HG03280 (cell line): ENCODE results near the gene ZCCHC10.
"Not testable (repeated sequence)": the region's sequence is repeated elsewhere in the genome, so short reads cannot be mapped to it uniquely, and the experiment has no call there.

Experiments
- ATAC-seq: cut with Tn5 transposase; IDR thresholded peaks from one replicate; pipeline ENCODE4 v1.9.1; 2021; ENCODE audit warnings: mild to moderate bottlenecking, moderate library complexity; ENCODE audit not compliant: unreplicated experiment

Gene ZCCHC10

DNA sequence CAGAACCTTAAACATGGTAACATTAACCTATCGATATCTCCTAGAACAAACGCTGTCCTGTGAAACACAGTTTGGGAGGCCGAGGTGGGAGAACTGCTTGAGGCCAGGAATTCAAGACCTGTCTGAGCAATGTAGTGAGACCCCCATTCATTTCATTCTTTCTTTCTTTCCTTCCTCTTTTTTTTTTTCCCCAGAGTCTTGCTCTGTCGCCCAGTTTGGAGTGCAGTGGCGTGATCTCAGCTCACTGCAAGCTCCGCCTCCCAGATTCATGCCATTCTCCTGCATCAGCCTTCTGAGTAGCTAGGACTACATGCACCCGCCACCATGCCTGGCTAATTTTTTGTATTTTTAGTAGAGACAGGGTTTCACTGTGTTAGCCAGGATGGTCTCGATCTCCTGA, 20.2 kb upstream of the ZCCHC10 start:
- not testable (repeated sequence) for ATAC-seq

DNA sequence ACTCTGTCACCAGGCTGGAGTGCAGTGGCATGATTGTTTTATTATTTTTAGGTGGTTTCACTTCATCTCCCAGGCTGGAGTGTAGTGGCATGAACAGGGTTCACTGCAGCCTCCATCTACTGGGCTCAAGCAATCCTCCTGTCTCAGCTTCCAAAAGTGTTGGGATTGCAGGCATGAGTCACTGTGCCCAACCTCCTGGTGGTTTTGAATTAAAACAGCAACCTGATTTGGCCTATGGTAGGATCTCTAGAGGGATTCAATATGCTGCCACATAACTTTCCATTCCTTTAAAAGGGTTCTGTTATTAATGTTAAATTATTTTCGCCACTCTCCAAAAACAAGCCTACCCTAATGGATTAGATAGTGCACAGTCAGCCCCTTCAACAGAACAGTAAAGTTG, 15.6 kb upstream of the ZCCHC10 start:
- ATAC-seq: no peak

DNA sequence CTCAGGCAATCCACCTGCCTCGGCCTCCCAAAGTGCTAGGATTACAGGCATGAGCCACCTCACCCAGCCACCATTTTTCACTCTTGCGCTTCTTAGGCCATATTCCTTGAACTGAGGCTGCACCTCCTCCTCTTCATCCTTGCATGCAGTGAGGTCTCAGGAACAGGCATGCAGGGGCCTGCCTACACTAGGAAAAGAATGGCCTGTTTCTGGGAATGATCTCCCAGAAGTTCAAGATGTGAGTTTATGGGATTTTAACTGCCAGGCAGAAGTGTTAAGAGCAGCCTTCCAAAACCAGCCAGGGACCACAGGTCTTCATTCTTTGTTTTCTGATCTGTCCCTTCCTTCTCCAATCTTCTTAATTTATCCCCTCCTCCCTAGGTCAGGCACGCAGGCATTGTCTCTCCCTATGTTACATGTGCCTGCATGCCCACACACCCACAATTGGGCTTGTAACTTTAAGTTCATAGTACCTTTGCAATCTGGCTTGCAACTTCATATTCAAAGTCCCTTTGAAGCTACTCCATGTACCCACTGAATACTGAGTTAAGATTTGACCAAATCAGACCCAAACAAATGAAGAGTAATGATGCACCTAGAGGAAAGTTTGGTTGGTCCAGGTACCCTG, 14.9 kb upstream of the ZCCHC10 start:
- no peak for ATAC-seq

DNA sequence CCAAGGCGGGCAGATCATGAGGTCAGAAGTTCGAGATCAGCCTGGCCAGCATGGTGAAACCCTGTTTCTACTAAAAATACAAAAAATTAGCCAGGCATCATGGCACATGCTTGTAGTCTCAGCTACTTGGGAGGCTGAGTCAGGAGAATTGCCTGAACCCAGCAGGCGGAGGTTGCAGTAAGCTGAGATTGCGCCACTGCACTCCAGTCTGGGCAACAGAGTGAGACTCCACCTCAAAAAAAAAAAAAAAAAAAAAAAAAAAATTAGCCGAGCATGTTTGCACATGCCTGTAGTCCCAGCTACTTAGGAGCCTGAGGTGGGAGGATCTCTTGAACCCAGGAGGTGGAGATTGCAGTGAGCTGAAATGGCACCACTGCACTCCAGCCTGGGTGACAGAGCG, 10.3 kb upstream of the ZCCHC10 start:
- ATAC-seq: not testable (repeated sequence)

DNA sequence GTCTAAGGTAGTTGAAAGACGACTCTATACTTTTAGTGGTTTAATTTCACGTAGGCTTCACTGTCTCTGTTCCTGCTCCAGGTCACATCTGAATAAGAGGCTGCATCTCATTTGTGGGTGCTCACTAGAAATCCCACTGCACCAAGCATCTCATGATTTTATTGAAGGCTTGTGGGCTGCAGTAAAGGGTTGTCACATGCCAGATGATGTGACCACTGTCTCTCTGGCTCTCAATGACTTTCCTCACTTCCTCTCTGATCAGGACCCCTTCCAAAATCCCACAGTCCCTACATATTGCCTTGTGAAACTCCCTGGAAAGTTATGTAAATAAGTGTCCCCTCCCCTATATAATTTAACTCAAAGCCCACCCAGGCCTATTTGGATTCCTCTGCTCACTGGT, 8.9 kb upstream of the ZCCHC10 start:
- ATAC-seq: no peak

DNA sequence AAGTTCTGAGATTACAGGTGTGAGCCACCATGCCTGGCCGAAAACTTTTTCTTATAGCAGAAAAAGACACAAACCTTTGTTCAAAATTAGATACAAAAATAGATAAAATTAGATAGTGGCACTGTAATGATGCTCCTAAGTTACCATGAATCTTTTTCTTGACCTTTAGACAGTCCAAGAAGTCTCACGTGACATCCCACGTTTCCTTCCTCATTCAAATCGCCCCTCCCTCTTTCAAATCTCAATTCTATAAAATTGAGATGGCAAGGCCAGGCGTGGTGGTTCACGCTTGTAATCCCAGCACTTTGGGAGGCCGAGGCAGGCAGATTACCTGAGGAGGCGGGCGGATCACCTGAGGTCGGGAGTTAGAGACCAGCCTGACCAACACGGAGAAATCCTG, 7.7 kb upstream of the ZCCHC10 start:
- ATAC-seq: no peak

DNA sequence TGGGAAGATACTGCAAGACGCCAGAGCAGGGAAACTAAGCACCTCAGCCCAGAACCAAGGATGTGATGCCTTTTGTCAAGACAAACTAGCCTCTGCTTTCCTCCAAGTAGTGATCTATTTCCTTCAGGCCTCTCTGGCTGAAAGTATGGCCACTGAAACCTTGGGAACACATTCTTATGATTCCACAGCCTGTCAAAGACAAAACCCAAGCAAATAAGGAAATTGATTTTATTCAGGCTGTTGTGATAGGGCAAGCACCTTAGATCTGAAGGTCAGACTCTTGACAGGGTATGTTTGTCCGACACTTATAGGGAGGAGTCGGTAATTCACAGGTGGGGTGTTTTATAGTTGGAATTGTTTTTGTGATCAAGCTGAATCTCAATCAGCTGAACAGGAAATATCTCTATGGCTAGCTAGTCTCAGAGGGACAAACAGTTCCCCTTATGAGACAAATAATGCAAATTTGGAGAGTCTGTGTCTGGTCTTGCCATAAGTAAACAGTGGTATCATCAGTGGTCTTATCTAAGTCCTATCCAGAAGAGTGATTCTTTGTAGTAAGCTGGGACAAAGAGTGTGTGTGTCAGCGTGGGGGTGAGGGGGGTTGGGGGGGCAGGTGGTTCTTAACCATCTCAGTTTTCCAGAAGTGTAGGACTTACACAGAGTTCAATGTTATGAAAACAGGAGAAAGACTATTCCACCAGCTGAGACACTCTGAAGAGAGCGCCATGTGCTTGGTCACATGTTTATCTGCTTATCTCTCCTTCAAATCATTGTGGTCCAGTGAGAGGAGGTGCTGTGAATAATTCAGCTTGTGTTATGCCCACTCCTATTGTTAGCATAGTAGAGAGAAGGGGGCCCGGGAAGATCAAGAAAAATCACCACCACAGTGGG, 6.7 kb upstream of the ZCCHC10 start:
- no peak for ATAC-seq

DNA sequence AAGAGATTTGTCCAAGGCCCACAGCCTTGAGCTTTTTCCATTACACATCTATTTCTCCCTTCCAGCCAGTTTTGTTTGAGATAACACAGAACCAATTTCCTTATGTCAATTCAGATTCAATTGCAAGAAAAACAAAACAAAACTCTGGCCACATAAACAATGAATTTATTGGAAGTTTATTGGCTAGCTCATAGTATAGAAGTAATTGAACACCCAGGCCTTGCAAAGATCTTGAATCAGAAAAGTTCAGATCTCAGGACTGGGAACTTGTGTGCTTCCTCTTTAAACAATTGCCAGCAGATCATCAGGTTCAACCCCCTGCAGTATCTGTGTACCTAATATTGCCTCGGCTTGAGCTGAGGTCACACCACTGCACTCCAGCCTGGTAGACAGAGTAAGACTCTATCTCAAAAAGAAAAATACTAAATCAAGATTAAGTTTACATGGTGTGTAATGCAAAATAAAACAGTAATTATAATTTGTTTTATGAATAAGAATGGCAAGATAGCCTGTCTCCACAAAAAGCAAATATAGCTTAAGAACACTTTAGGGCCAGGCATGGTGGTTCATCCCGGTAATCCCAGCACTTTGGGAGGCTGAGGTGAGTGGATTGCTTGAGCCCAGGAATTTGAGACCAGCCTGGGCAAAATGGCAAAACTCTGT, 4.1 kb upstream of the ZCCHC10 start:
- ATAC-seq: no peak

DNA sequence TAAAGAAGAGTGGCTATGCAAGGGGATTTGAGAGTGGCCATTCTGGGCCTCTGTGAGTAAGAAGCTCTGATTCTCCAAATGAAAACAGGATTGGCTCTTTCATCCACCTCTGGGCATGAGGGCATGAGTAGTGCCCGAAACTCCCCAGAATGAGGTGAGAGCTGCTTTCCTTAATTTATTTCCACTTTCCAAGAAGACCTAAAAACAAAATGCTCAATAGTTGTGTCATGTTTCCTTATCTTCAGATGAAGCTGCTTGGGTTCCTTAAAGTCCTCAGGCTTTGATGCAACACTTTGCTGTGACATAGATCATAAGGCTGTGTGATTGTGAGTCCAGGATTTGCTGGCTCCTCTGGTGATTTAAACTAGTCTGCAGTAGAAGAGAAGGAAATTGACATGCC, 3.1 kb upstream of the ZCCHC10 start:
- ATAC-seq: no peak

DNA sequence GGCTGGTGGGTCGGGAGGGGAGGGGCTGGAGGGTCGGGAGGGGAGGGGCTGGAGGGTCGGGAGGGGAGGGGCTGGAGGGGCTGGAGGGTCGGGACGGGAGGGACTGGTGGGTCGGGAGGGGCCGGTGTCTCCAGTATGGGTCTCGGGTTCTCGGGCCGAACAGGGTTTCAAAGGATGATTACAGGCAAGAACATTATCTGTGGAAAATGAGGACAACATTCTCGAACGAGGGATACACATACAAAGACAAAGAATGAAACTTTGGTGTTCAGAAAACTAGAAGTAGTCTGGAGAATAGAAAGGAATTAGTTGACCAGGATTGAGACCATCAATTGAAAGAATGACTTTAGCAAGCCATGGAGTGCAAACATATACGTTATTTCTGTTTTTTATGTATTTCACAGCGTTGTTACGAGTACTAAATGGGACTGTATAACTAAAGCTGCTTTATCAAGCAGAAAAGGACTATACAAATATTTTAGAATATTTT, 360 bp upstream of the ZCCHC10 start:
- ATAC-seq: no peak

DNA sequence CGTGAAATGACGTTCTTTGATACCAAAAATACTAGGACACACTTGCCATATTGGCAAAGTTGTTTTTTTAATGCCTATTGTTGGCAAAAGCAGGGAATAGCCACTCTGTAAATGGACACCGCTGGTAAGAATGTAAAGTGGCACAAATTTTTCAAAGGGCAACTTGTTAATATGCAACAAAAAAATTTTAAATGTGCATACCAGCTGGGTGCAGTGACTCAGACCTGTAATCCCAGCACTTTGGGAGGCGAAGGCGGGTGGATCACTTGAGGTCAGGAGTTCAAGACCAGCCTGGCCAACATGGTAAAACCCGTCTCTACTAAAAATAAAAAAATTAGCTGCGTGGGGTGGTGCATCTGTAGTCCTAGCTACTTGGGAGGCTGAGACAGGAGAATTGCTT, 6.9 kb downstream of the ZCCHC10 start:
- ATAC-seq: not testable (repeated sequence)

DNA sequence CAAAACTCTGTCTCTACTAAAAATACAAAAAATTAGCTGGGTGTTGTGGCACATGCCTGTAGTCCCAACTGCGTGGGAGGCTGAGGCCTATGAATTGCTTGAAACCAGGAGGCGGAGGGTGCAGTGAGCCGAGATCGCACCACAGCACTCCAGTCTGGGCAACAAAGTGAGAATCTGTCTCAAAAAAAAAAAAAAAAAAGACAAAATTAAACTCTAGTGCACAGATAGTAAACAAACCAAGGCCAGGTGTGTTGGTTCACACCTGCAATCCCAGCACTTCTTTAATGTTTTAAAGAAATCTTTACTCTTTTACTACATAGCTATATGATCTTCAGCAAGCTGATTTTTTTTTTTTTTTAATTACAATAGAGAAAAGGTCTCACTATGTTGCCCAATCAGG, 8.4 kb downstream of the ZCCHC10 start:
- ATAC-seq: no peak

DNA sequence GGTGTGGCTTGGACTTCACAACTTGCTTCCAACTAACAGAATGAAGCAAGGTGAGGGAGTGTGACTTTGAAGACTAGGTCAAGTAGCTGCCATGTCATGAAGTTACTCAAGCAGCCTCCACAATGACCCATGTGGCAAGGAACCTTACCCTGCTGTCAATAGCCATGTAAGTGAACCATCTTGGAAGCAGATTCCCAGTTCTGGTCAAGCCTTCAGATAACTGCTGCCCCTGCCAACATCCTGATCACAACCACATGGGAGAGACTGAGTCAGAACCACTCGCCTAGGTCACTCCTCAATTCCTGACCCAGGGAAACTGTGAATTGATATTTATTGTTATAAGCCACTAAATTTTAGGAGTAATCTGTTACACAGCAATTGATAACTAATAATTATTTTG, 10.9 kb downstream of the ZCCHC10 start:
- ATAC-seq: no peak

DNA sequence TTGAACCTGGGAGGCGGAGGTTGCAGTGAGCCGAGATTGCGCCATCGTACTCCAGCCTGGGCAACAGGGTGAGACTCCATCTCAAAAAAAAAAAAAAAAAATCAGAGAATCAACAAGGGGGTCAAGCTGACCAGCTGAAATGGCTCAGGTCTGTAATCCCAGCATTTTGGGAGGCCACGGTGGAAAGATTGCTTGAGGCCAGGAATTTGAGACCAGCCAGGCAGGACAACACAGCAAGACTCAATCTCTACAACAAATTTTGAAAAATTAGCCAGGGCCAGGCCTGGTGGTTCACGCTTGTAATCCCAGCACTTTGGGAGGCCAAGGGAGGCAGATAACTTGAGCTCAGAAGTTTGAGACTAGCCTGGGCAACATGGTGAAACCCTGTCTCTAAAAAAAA, 17.9 kb downstream of the ZCCHC10 start:
- not testable (repeated sequence) for ATAC-seq

DNA sequence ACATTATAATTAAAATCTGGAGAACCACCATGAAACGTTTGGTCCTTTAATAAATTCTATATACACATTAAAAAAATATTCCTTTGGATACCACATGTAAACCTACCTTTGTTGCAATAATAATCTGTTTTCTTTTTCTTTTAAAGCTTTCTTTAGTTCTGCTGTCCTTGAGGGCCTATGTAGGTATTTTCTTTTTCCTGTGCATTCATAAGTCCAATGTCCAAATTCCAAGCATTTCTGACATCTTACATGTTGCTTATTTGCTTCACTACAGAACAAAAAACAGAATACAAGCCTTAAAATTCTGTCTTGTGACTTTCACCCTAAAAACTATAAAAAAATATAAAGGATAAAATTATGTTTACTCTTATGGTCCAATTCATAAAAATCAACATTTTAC, 19.7 kb downstream of the ZCCHC10 start:
- ATAC-seq: no peak

DNA sequence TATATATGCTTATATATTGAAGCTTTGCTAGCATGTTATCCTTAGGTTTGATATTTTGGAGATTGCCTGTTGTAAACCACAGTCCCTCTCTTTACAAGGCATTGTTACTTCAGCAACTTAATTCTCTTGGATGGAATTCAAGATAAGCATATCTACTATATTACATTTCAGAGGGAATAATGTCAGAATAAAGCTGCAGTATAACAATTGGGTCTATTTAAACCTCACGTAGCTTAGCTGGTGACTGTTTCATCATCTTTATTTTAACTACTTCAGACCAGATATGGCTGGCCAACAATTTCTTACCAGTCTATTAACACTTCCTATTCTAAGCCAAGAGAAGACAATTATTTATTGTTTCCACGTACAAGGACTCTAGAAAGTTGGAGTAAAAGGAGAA, 27.1 kb downstream of the ZCCHC10 start:
- ATAC-seq: no peak

DNA sequence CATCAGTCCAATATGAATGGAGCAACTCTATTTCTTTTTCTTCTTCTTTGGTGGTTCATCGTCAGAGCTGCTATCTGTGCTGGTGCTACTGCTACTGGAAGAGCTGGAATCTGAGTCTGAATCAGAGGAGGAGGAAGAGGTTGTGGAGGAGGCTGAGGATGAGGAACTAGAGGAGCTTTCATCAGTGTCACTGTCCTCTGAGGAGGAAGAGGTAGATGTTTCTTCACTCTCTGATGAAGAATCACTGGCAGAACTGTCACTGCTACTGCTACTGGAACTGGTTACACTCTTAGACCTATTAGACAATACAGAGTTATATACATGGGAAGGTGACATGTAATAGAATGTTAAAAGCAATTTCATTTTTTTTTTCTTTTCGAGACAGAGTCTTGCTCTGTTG, 27.8 kb downstream of the ZCCHC10 start:
- ATAC-seq: no peak

DNA sequence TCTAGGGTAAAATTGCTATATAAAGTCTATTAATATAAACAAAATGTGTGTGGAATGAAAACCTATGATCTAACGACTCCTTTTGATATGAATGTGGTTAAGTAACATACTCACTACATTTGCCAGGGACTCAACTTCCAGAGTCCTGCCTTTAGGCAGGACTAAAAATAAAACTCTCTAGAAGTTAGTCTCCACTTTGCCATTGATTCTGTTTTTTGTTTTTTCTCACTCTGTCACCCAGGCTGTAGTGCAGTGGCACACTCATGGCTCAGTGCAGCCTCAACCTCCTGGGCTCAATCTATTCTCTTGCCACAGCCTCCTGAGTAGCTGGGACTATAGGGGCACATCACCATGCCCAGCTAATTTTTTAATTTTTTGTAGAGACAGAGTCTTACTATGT, 30.0 kb downstream of the ZCCHC10 start:
- no peak for ATAC-seq

DNA sequence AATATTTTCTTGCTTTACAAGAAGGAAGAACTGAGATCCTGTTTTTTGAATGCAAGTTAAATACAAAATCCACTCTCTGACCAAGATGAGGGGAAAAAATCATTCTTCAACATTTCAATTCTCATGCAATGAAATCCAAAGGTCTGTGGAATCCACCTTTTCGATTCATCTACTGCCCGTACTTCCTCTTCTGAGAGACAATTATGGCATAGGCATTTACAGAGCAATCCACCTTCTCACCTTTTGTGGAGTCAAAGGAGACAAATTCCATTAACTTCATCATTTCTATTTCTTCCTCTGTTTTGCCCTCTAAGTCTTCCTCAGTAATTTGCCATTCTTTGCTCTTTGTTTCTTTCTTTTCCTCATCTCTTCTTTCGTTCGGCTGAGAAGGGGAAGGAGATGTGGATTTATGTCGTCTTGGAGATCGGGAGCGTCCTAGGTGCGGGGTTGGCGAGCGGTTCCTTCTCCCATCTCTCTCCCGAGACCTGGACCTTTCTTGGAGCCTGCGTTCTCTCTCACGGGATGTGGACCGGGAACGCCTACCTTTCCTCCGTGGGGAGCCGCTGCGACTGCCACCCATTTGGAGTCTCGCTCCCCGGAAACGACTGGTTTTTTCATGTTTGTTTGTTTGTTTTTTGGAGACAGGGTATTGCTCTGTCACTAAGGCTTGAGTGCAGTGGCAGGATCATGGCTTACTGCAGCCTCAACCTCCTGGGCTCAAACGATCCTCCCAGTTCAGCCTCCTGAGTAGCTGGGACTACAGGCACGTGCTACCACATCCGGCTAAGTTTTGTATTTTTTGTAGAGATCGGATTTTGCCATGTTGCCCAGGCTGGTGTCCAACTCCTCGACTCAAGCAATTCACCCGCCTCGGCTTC, 38.6 kb downstream of the ZCCHC10 start:
- ATAC-seq: no peak

DNA sequence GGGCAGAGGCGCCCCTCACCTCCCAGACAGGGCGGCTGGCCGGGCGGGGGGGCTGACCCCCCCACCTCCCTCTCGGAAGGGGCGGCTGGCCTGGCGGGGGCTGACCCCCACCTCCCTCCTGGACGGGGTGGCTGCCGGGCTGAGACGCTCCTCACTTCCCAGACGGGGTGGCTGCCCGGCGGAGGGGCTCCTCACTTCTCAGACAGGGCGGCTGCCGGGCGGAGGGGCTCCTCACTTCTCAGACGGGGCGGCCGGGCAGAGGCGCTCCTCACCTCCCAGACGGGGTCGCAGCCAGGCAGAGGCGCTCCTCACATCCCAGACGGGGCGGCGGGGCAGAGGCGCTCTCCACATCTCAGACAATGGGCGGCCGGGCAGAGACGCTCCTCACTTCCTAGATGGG, 43.4 kb downstream of the ZCCHC10 start:
- ATAC-seq: not testable (repeated sequence)

DNA sequence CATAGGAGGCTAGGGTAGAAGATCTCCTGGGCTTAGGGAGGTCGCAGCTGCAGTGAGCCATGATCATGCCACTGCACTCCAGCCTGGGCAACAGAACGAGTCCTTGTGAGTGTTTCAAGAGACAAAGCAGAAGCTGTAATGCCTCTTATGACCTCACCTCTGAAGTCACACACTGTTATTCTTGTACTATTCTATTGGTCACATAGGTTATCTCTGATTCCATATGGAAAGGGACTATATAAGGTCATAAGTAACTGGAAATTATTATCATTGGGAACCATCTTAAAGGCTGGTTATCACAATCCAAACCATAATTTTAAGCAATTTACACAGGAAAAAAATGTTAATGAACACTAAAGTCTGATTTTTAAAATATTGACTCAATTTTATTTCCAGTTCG, 45.1 kb downstream of the ZCCHC10 start:
- ATAC-seq: no peak
